GM18951 (cell line): ENCODE measurements around the gene LOXL3.

Experiments
- POLR2A ChIP-seq: IDR thresholded peaks from 4 replicates; pipeline ENCODE4 v1.6.1; 2011; ENCODE audit warnings: mild to moderate bottlenecking; ENCODE audit not compliant: insufficient read length, insufficient read depth; ENCODE audit errors: extremely low read depth
- in situ Hi-C: fragments of 300-500 bp; cut with MboI; formaldehyde crosslinking; loops from one replicate; pipeline ENCODE4 v1.12.0; 2022; ENCODE audit warnings: low sequenced_read_pairs, mixed read lengths, inconsistent platforms; ENCODE audit not compliant: unreplicated experiment

Gene LOXL3

DNA sequence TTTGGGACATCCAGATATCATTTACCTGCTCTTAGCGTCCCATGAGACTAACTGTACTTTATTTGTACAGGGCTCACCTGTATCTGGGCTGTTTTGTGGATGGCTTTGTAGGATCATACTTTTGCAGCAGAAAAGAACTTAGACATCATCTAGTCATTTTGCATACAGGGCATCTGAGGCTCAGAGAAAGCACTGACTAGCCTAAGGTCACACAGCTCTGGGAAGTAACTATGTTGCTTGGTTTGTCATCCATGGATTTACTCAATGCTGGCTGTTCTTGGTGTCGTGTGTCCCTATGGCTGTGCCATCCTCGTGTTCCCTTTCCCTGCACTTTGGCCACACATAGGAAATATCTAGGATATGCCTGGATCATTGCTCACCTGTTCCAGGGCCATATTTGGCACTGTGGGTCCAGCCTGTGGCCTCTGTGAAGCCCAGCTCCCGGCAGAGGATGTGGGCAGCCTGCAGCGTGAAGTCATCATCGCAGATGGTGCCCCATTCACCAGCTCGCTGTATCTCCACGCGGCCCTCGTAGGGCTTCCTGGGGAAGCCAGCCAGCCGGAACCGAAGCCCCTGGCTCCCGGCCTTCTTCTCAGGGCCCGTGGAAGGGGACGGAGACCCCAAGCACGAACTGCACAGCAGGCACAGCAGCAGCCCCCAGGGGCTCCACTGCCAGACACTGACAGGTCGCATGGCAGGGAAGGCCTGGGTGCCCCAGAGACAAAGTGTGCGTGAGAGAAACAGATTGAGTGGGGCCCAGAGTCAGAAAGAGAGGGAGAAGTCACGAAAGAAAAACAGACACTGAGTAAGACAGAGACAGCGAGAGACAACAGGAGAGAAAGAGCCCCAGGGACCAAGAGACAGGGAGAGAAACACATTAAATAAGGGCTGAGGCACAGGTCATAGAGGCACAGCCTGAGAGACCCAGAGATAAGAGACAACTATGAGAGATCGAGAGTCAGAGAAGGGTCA is 1.5 kb downstream of the LOXL3 start:
- TF ChIP-seq POLR2A = no peak
- in situ Hi-C loops = no loop called here

DNA sequence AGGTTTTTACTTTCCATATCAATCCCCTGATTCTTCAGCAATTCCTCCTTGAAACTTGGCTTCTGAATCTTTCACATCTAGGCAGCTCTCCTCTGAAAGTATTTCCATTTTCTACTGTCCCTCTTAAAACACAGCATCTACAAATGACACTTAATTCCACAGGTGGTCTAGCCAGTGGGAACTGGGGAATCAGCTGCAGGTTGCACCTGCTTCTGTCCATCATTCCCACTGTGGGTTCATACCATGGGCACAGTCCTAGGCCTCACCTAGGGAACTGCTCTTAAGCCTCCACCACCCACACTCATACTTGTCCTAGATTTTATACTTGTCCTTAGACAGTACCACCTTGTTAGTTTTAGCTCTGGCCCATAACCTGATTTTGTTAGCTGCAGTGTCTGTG is 2.2 kb downstream of the LOXL3 start:
- in situ Hi-C loops = no loop called here
- no peak for TF ChIP-seq POLR2A

DNA sequence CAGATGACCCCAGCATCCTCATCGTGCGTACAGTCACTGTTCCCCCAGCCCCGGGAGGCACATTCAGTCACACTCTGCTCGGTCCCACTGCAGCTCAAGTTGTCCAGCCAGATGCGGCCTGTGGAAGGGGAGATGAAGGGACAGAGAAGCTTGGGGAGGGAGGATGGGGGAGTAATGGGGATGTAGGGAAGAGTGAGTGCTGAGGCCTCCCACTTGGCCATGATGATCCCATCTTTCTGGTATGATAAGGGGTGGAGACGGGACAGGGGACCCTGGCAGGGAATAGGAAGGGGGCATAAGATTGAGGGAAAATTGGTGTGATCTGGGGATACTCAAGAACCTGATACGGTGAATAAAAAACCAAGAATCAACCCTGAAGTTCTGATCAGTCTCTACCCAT is 3.5 kb downstream of the LOXL3 start:
- in situ Hi-C loops = no loop called here
- TF ChIP-seq POLR2A = no peak

DNA sequence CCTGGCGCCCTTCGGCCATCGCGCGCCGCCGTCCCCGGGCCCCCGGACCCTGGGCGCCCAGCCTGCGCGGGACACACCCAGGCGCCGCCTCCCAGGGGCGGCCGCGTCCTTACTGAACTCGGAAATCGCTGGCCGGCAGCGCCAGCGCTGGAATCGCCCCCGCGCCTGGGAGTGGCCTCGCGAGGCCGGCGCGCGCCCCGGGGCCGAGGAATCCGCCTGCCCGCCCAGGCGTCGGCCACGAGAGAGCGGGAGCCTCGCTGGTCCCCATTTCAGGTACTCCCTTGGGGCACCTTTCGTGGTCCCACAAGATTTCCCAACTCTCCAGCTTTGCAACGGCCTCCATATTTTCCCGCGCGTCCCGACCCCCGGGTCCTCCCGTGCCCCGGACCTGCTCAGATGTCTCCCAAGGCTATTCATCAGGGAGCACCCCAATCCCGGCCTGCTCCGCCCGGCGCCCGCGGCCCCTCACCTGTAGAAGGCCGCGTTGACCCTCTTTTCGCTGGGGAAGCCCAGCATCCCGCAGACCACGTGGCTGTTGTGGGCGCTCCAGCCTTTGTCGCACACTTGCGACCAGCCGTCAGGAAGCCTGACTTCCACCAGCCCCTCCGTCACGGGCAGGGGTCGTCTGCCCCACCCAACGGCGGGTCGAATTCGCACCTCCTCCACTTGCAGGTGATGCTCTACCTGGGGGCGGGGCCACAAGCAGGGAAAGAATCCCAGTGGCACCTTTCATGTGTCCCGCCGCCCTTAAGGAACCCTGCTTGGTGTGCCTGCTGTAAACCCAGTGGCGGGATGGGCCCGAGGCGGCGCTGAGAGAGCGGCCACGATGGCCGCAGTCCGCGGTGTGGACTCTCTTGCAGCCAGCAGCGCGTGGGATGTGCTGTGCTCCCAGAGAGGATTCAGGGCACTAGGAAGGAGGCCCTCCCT is 4.6 kb downstream of the LOXL3 start:
- in situ Hi-C loops = no loop called here
- TF ChIP-seq POLR2A = peak; percentile 53

DNA sequence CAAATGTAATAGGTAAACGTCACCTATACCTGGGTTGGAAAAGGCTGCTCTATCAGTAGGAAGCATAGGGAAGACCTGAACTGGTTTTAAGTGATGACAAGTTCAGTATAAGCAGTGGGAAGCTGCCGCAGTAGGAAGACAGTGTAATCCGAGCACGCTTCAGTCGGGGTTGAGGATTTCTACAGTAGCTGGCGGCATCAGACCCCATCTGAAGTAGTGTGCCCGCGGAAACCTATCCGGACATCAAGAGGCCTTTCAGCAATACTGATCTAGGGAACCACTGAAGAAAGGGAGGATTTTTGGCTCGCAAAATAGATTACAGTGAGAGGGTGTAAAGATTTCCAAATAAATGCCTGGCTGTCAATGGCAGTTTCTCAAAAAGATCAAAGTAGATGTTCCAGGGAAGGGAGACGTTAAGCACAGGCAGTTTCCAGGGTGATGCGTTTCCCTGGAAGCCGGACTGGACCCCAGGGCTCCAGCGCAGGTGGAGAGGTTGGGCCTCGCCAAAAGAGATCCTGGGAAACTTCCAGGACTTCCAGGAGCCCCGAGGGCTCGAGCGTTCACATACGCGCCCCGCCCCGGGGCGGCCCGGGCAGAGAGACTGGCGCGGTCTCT is 5.3 kb downstream of the LOXL3 start:
- no peak for TF ChIP-seq POLR2A
- in situ Hi-C loops = no loop called here

DNA sequence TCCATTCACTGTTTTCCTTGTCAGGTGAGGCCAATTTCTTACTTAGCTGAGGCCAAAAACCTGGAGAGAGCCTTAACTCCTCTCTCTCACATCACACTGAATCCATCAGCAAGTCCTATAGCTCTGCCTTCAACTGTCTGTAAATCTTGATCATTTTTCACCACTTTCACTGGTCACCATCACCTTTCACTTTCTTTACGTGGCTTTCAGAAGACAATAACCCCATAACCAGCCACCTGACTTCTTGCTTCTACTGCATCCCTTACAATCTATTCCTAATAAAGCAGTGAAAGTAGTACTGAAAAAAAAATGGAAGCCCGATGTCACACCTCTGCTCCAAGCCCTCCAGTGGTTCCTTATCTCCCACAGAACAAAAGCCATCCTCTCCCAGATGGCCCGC is 7.7 kb downstream of the LOXL3 start:
- in situ Hi-C loops = no loop called here

DNA sequence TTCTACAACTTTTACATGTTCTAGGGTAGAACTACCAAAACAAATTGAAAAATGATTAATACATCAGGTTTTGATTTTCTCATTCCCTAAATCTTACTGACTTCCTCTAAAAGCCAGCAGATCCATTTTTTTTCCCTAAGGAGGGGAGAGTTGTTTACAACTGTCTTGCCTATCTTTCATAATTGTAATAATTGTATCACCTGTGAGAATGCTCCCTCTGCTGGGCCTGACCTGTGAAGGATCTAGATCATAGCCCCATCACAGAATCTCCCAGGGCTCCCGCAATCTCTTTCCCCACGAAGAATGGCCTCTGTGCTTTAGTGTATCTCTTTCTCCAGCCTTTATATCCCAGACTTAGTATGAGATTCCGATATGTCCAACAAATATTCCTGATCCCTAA is 9.1 kb downstream of the LOXL3 start:
- no peak for TF ChIP-seq POLR2A
- in situ Hi-C loops = no loop called here

More for the DNA sequence above, 7.7 kb downstream of the LOXL3 start:
- TF ChIP-seq POLR2A = no peak

DNA sequence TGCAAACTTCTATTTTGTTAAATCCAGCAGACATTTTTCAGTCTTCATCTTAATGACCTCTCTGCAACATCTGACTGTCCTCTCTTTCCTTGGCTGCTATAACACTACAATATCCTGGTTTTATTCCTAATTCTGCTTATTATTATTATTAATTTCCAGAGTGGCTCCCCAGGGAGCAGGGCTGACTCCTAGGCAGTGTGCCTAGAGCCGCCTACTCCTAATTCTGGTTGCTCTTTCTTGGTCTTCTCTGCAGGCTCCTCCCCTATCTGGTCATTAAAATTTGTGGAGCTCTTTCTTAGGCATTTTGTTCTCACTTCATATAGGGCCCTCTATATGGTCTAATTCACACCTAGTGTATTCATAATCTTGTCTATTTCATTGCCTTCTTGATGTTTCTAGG is 10.8 kb downstream of the LOXL3 start:
- TF ChIP-seq POLR2A = no peak
- in situ Hi-C loops = no loop called here

DNA sequence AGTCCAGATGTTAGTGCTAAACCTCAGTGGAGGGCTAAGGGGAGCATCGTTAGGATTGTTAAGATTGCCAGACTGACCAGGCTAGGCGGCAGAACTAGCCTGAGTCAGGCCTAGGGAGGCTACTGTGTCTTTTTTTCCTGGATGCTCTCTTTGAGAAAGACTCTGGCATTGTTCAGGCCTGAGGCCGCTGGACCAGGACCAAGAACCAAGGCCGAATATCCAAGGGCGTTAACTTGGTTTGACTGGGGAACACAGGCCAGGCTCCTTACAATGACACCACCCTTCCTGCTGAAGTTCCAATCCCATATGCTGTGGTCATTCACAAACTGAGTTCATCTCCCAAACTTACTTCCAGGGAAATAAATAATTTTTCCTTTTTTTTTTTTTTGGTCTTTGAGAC is 13.5 kb downstream of the LOXL3 start:
- in situ Hi-C loops = no loop called here
- no peak for TF ChIP-seq POLR2A

DNA sequence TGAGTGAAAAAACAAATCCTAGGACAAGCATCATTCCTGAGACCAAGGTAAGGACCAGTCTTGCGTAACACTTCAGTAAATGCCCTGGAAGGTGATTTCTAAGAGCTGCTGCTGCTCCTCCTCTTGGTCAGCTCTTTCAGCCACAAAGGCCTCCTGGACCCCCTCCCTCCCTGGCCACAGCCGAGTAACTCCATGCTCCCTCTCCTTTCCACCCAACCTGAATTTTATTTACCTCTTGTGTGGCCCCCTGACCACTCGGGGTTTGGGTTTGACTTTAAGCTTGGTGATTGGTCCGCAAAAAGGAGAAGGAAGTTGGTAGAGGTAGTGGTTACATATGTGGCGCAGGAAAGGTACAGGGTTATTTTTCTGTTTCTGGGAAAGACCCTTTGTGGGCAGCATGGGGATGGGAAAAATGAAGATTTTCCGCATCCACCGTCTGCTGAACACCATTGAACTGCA is 14.8 kb downstream of the LOXL3 start:
- in situ Hi-C loops = no loop called here
- TF ChIP-seq POLR2A = no peak

DNA sequence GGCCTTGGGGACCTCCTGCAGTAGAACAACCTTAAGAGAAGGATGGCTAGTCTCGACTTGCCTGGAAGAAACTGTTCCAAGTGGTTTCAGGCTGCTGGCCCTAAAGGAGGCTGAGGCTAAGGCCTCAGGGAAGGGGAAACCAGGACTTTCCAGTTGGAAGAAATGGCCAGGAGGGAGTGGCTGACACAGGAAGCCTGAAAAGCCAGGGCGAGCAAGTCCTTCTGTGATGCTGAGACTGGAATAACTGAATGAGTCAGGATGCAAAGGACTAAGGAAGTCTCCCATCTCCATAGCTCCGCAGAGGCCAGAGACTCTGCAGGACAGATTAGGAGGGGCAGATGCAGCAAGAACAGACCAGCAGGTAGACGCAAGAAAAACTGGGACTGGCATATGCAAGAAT is 16.6 kb downstream of the LOXL3 start:
- in situ Hi-C loops = no loop called here

DNA sequence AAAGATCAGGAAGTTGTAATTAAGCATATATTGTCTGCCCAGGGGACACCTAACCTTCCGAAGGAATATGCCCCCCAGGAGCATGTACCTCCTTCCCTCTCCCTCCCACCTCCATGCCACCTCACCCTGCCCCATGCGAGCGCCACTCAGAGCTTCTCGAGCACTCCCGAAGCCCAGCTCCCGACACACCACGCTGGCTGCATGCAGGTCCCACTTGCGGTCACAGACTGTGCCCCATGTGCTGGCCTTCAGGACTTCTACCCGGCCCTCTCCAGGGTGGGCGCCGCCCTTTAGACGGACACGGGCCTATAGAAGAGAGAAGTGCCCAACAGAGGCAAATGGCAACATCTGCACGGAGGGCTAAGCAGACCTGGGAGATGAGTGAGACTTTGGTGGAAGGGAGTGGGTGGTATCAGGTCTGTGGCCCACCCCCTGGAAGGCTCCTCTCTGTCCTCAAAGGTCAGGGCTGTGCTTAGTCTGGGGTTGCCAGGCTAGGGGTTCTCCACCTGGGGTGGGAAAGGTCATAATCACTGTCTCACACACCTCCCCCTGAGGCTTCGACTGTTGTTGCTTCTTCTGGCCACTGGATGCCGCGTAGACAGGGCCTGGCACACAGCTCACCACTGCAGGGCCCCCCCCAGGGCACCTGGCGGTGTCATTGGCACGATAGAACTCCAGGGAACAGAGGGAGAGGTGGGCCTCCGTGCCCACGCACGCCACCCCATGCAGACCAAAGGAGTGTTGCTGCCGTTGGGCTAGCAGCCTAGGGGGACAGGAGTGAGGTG is 17.4 kb downstream of the LOXL3 start:
- in situ Hi-C loops = no loop called here
- no peak for TF ChIP-seq POLR2A

More for the DNA sequence above, 16.6 kb downstream of the LOXL3 start:
- TF ChIP-seq POLR2A = no peak
